HG02981 (cell line): Measurements from ENCODE around the gene FMNL2.
"Not testable (repeated sequence)": the region's sequence is repeated elsewhere in the genome, so short reads cannot be mapped to it uniquely, and the experiment has no call there.

Experiments
- ATAC-seq: cut with Tn5 transposase; IDR thresholded peaks from one replicate; pipeline ENCODE4 v1.9.1; 2021; ENCODE audit warnings: mild to moderate bottlenecking, moderate library complexity; ENCODE audit not compliant: unreplicated experiment

Gene FMNL2

GRCh38 chr2:152466980-152467676, 132.2 kb downstream of the FMNL2 start:
- ATAC-seq, result peak; percentile 93

- ATAC-seq, result no peak
These were observed 132.9 kb downstream of the FMNL2 start for GRCh38 chr2:152467677-152468410.

- ATAC-seq, result no peak
These were observed 134.1 kb downstream of the FMNL2 start for GRCh38 chr2:152468899-152469692.

GRCh38 chr2:152470861-152471854, 136.2 kb downstream of the FMNL2 start:
- no peak for ATAC-seq

- ATAC-seq, result no peak
These were observed 137.5 kb downstream of the FMNL2 start for GRCh38 chr2:152472481-152472887.

- ATAC-seq, result no peak
These were observed 138.3 kb downstream of the FMNL2 start for GRCh38 chr2:152473151-152473857.

- not testable (repeated sequence) for ATAC-seq
These were observed 139.5 kb downstream of the FMNL2 start for GRCh38 chr2:152474523-152474922.

GRCh38 chr2:152475982-152476381, 141.0 kb downstream of the FMNL2 start:
- no peak for ATAC-seq

GRCh38 chr2:152477347-152478092, 142.5 kb downstream of the FMNL2 start:
- no peak for ATAC-seq

- ATAC-seq, result no peak
These were observed 144.3 kb downstream of the FMNL2 start for GRCh38 chr2:152479282-152479681.

- no peak for ATAC-seq
These were observed 145.9 kb downstream of the FMNL2 start for GRCh38 chr2:152480821-152481399.

- ATAC-seq, result no peak
These were observed 147.1 kb downstream of the FMNL2 start for GRCh38 chr2:152481881-152482583.

GRCh38 chr2:152483276-152484063, 148.5 kb downstream of the FMNL2 start:
- no peak for ATAC-seq

GRCh38 chr2:152485954-152486736, 151.2 kb downstream of the FMNL2 start:
- no peak for ATAC-seq

- ATAC-seq, result no peak
These were observed 151.9 kb downstream of the FMNL2 start for GRCh38 chr2:152486737-152487400.

GRCh38 chr2:152488075-152488474, 153.1 kb downstream of the FMNL2 start:
- no peak for ATAC-seq
